ENCODE data around the gene NLRC5.

The NLRC5 gene

DNA sequence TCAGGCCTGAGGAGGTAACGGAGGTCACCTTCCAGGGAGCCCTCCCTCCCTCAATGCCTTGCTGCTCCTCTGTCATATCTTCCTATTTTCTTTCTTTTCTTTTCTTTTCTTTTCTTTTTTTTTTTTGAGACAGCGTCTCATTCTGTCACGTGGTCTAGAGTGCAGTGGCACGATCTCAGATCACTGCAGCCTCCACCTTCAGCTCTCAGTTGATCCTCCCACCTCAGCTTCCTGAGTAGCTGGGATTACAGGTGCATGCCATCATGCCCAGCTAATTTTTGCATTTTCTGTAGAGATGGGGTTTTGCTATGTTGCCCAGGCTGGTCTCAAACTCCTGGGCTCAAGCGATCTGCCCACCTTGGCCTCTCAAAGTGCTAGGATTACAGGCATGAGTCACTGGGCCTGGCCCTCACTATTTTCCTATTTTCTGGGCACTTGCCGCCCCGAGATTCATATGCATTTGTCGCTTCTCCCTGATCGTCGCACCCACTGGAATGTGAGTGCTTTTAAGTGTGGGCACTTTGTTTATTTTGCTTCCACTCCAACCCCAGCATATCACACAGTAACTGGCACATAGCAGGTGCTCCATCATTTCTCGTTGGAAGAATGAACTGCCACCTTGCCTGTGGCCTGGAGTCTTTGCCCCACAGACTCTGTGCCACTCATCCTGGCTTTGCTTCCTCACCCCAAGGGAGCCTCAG, 134.8 kb downstream of the NLRC5 start:
- H3K4me2 ChIP-seq (ENCODE audit: low read length), result no peak overlapping the region
- no peak overlapping the region for H2AFZ ChIP-seq
- TF ChIP-seq, protein P1, sequence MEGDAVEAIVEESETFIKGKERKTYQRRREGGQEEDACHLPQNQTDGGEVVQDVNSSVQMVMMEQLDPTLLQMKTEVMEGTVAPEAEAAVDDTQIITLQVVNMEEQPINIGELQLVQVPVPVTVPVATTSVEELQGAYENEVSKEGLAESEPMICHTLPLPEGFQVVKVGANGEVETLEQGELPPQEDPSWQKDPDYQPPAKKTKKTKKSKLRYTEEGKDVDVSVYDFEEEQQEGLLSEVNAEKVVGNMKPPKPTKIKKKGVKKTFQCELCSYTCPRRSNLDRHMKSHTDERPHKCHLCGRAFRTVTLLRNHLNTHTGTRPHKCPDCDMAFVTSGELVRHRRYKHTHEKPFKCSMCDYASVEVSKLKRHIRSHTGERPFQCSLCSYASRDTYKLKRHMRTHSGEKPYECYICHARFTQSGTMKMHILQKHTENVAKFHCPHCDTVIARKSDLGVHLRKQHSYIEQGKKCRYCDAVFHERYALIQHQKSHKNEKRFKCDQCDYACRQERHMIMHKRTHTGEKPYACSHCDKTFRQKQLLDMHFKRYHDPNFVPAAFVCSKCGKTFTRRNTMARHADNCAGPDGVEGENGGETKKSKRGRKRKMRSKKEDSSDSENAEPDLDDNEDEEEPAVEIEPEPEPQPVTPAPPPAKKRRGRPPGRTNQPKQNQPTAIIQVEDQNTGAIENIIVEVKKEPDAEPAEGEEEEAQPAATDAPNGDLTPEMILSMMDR (IDR thresholded peaks at IDR 0.05), result no peak
- H3K9me3 ChIP-seq (ENCODE audit: control insufficient read depth, low read length), result no peaks in the 10 kb centered on the region
- H3K79me2 ChIP-seq, result no peaks in the 10 kb centered on the region
- no peak overlapping the region for H3K27ac ChIP-seq
- no peak overlapping the region for H3K4me3 ChIP-seq (ENCODE audit: low read depth, low read length)
- no peaks in the 10 kb centered on the region for H3K27me3 ChIP-seq (ENCODE audit: control insufficient read depth, insufficient read depth, low read length)
- no peak overlapping the region for H3K9ac ChIP-seq
- no peaks in the 10 kb centered on the region for H3K4me1 ChIP-seq
- H3K36me3 ChIP-seq (ENCODE audit: control insufficient read depth, insufficient read depth, low read length), result no peaks in the 10 kb centered on the region

DNA sequence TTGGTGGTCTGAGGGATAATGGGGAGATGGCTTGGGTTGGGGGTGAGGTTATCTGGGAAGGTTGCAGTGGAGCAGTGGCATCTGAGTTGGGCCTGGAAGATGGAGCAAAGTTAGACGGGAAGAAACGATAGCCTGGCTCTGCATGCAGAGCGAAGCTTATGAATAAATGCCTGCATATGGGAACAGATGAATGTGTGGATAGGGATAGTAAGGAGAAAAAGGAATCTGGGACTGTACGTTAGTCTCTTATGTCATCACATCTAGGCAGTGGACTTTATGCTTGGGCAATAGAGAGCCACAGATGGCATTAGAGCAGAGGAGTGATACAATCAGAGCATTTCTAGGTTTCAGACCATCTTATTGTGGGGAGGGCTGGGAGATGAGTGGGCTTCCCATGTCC, 136.0 kb downstream of the NLRC5 start:
- TF ChIP-seq, protein P1 (IDR thresholded peaks at IDR 0.05), result no peak

DNA sequence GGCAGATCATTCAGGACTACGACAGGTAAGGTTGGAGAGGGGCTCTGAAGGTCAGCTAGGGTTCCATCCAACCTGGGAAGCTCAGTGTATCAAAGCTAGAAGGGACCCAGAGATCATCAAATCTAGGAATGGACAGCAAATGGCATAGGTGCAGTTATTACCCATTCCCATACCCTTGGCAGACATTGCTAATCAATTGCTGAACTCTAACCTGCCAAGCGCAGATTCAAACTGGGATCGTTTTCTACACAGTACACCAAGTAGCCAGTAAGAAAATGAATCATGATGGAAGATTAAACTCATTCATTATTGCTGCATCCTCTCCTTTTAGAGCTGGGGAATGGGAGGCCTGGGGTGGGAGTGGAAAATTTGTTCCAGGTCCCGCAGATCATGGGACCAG, 136.6 kb downstream of the NLRC5 start:
- H3K4me2 ChIP-seq (ENCODE audit: low read length), result no peak overlapping the region
- TF ChIP-seq, protein P1 (IDR thresholded peaks at IDR 0.05), result no peak
- no peaks in the 10 kb centered on the region for H3K79me2 ChIP-seq
- no peaks in the 10 kb centered on the region for H3K27me3 ChIP-seq (ENCODE audit: control insufficient read depth, insufficient read depth, low read length)
- H3K36me3 ChIP-seq (ENCODE audit: control insufficient read depth, insufficient read depth, low read length), result no peaks in the 10 kb centered on the region
- no peak overlapping the region for H3K4me3 ChIP-seq (ENCODE audit: low read depth, low read length)
- H2AFZ ChIP-seq, result no peak overlapping the region
- H3K27ac ChIP-seq, result no peak overlapping the region
- no peaks in the 10 kb centered on the region for H3K4me1 ChIP-seq
- no peaks in the 10 kb centered on the region for H3K9me3 ChIP-seq (ENCODE audit: control insufficient read depth, low read length)
- no peak overlapping the region for H3K9ac ChIP-seq

More for the DNA sequence above, 136.0 kb downstream of the NLRC5 start:
- Histone ChIP-seq H3K36me3 (ENCODE audit: control insufficient read depth, insufficient read depth, low read length) (no peaks in the 10 kb centered on the region), H3K4me2 (ENCODE audit: low read length) (no peak overlapping the region), H3K79me2 (no peaks in the 10 kb centered on the region), H3K27me3 (ENCODE audit: control insufficient read depth, insufficient read depth, low read length) (no peaks in the 10 kb centered on the region), H3K9ac (no peak overlapping the region), H2AFZ (no peak overlapping the region), H3K4me3 (ENCODE audit: low read depth, low read length) (no peak overlapping the region), H3K4me1 (no peaks in the 10 kb centered on the region), H3K9me3 (ENCODE audit: control insufficient read depth, low read length) (no peaks in the 10 kb centered on the region), H3K27ac (no peak overlapping the region)

DNA sequence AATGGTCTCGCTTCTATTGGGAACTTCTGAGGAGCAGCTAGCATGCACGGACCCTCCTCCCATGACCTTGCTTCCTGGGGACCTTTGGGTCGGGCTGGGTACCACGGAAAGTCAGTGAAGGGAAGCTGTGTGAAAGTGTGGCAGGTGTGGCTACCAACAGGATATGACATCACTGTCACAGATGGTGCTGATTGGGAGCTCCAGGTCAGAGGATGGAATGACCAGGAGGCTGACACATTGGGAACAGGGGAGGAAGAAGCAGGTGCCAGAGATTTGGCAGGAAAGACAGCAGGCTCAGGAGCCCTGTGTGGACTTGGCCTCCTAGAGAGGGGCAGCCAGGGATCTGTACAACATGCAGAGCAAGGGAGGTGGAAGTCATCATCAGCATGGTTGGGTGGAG, 137.1 kb downstream of the NLRC5 start:
- Histone ChIP-seq H3K4me1 (no peaks in the 10 kb centered on the region), H3K4me2 (ENCODE audit: low read length) (no peak overlapping the region), H3K9ac (no peak overlapping the region), H2AFZ (no peak overlapping the region), H3K79me2 (no peaks in the 10 kb centered on the region), H3K27me3 (ENCODE audit: control insufficient read depth, insufficient read depth, low read length) (no peaks in the 10 kb centered on the region), H3K36me3 (ENCODE audit: control insufficient read depth, insufficient read depth, low read length) (no peaks in the 10 kb centered on the region), H3K9me3 (ENCODE audit: control insufficient read depth, low read length) (no peaks in the 10 kb centered on the region), H3K27ac (no peak overlapping the region), H3K4me3 (ENCODE audit: low read depth, low read length) (no peak overlapping the region)
- TF ChIP-seq, protein P1 (IDR thresholded peaks at IDR 0.05), result no peak
